ENCODE data around the gene IRGC.
"Not testable (repeated sequence)": the region's sequence is repeated elsewhere in the genome, so short reads cannot be mapped to it uniquely, and the experiment has no call there.

The IRGC gene

GRCh38 chr19:43754503-43755255 lies 38.8 kb downstream of the IRGC start, which contains the start of gene SMG9:
Gene SMG9 (minus strand): TSS chr19:43754962. CDS start chr19:43750741, 4,221 bp downstream.
- DNase-seq (ENCODE audit: low read depth, low spot score), result peak; percentile 96

- DNase-seq (ENCODE audit: low read depth, low spot score), result no peak
Measured at GRCh38 chr19:43755256-43755801, 39.5 kb downstream of the IRGC start.

- DNase-seq (ENCODE audit: low read depth, low spot score), result no peak
Measured at GRCh38 chr19:43759515-43759914, 43.6 kb downstream of the IRGC start.

GRCh38 chr19:43760941-43761340 lies 45.1 kb downstream of the IRGC start:
- DNase-seq (ENCODE audit: low read depth, low spot score), result no peak

- DNase-seq (ENCODE audit: low read depth, low spot score), result no peak
Measured at GRCh38 chr19:43762814-43763213, 46.9 kb downstream of the IRGC start.

GRCh38 chr19:43763473-43763939 lies 47.6 kb downstream of the IRGC start:
- no peak for DNase-seq (ENCODE audit: low read depth, low spot score)

- not testable (repeated sequence) for DNase-seq (ENCODE audit: low read depth, low spot score)
Measured at GRCh38 chr19:43764684-43765083, 48.8 kb downstream of the IRGC start.

GRCh38 chr19:43765109-43765876 lies 49.4 kb downstream of the IRGC start:
- no peak for DNase-seq (ENCODE audit: low read depth, low spot score)

GRCh38 chr19:43766755-43767043 lies 50.8 kb downstream of the IRGC start:
- DNase-seq (ENCODE audit: low read depth, low spot score), result no peak

GRCh38 chr19:43767316-43767715 lies 51.4 kb downstream of the IRGC start:
- no peak for DNase-seq (ENCODE audit: low read depth, low spot score)

- DNase-seq (ENCODE audit: low read depth, low spot score), result no peak
Measured at GRCh38 chr19:43767818-43768217, 51.9 kb downstream of the IRGC start.

- no peak for DNase-seq (ENCODE audit: low read depth, low spot score)
Measured at GRCh38 chr19:43768273-43769050, 52.6 kb downstream of the IRGC start.

GRCh38 chr19:43769256-43769655 lies 53.4 kb downstream of the IRGC start:
- no peak for DNase-seq (ENCODE audit: low read depth, low spot score)
